Right atrium auricular region (tissue), 2 donors: ENCODE results near the gene UVSSA. TPM values are rescaled to one million over a fixed set of nuclear protein-coding genes. Genes with fewer than 3 reads are reported as not detected.

Experiments used
- DNase-seq: peaks from one replicate; pipeline ENCODE4 v3.0.0-alpha.2; 2019; ENCODE audit warnings: low spot score
- H3K27ac ChIP-seq, 2 donors: fragments of 200-600 bp; sonication (generic); 1 replicate in 1 of 2; 2 replicates in 1 of 2; pipeline ENCODE4 v1.5.1; 2016 to 2019
- H3K27me3 ChIP-seq, 2 donors: fragments of 200-600 bp; sonication (generic); one replicate each; pipeline versions ENCODE4 v1.5.1 to v1.6.0; 2017 to 2019
- H3K36me3 ChIP-seq: fragments of 200-600 bp; sonication (generic); one replicate; pipeline ENCODE4 v1.5.1; 2016
- H3K4me1 ChIP-seq, 2 donors: fragments of 200-600 bp; sonication (generic); one replicate each; pipeline versions ENCODE4 v1.5.1 to v1.6.0; 2017 to 2019
- H3K4me3 ChIP-seq, 2 donors: fragments of 200-600 bp; sonication (generic); 1 replicate in 1 of 2; 2 replicates in 1 of 2; pipeline ENCODE4 v1.5.1; 2017 to 2019; ENCODE audit warnings: mild to moderate bottlenecking in 1 of 2, moderate library complexity in 1 of 2
- H3K9me3 ChIP-seq, 2 donors: fragments of 200-600 bp; sonication (generic); one replicate each; pipeline ENCODE4 v1.5.1; 2019
- total RNA-seq, 2 donors: library from RNA; depleted of rRNA; stranded (reverse); fragments of >200 nt; gene quantifications; one replicate each; pipeline ENCODE4 v1.1.0, GENCODE V29; 2016
- TF ChIP-seq, protein P1 (sequence below), 2 donors: fragments of 200-600 bp; sonication (generic); IDR thresholded peaks; one replicate each; pipeline ENCODE4 v1.5.1; 2019; ENCODE audit warnings: antibody characterized with exemption in 2 of 2

Gene UVSSA
- total RNA-seq, 2 donors from 2014 or later, result 4.4 to 7.5 TPM

DNA sequence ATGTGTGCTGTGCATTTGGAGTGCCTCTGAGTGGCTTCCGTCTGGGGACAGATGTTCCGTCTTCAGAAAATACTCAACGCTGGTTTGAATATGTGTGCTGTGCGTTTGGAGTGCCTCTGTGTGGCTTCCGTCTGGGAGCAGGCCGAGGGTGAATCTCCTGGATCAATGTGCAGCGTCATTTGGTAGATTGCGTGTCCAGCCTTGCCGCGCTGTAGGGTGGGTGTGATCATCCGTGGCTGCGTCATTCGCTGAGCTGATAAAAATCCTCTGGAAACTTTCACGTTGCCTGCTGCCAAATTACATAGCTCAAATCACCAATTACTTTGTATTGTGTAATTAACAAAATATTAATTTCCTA is 12.1 kb downstream of the UVSSA start:
- TF ChIP-seq, protein P1, sequence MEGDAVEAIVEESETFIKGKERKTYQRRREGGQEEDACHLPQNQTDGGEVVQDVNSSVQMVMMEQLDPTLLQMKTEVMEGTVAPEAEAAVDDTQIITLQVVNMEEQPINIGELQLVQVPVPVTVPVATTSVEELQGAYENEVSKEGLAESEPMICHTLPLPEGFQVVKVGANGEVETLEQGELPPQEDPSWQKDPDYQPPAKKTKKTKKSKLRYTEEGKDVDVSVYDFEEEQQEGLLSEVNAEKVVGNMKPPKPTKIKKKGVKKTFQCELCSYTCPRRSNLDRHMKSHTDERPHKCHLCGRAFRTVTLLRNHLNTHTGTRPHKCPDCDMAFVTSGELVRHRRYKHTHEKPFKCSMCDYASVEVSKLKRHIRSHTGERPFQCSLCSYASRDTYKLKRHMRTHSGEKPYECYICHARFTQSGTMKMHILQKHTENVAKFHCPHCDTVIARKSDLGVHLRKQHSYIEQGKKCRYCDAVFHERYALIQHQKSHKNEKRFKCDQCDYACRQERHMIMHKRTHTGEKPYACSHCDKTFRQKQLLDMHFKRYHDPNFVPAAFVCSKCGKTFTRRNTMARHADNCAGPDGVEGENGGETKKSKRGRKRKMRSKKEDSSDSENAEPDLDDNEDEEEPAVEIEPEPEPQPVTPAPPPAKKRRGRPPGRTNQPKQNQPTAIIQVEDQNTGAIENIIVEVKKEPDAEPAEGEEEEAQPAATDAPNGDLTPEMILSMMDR (IDR thresholded peaks at IDR 0.05), result no peak
- no peaks in the 10 kb centered on the region for H3K9me3 ChIP-seq
- H3K27me3 ChIP-seq, result no peaks in the 10 kb centered on the region
- H3K27ac ChIP-seq, result no peak overlapping the region
- H3K4me1 ChIP-seq, result peaks cover 0 to 6% of the 10 kb centered on the region in 2 donors
- H3K4me3 ChIP-seq, result no peak overlapping the region
- no peaks in the 10 kb centered on the region for H3K36me3 ChIP-seq
- DNase-seq, result no peak

DNA sequence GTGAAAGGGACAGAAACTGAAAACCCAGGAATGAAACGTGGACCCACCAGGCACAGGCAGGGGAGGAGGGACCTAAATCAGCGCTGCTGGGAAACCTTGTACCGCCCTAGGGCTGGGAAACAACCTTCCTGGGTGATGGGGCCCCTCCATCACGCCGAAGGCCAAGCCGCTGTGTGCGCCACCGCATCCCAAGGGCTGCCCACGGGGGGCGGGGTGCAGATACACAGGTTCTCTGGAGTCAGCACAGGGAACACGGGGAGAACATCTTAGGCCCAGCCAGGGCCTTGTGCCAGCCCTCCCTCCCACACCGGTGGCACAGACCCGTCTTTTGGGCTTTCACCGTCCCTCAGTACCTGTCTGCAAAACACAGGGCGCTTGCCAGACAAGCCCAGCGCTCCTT is 13.0 kb downstream of the UVSSA start:
- TF ChIP-seq, protein P1 (IDR thresholded peaks at IDR 0.05), result no peak
- no peak for DNase-seq
- H3K4me3 ChIP-seq, result no peak overlapping the region
- H3K27ac ChIP-seq, result no peak overlapping the region
- H3K4me1 ChIP-seq, result peaks cover 0 to 6% of the 10 kb centered on the region in 2 donors
- no peaks in the 10 kb centered on the region for H3K36me3 ChIP-seq
- no peaks in the 10 kb centered on the region for H3K9me3 ChIP-seq
- no peaks in the 10 kb centered on the region for H3K27me3 ChIP-seq

DNA sequence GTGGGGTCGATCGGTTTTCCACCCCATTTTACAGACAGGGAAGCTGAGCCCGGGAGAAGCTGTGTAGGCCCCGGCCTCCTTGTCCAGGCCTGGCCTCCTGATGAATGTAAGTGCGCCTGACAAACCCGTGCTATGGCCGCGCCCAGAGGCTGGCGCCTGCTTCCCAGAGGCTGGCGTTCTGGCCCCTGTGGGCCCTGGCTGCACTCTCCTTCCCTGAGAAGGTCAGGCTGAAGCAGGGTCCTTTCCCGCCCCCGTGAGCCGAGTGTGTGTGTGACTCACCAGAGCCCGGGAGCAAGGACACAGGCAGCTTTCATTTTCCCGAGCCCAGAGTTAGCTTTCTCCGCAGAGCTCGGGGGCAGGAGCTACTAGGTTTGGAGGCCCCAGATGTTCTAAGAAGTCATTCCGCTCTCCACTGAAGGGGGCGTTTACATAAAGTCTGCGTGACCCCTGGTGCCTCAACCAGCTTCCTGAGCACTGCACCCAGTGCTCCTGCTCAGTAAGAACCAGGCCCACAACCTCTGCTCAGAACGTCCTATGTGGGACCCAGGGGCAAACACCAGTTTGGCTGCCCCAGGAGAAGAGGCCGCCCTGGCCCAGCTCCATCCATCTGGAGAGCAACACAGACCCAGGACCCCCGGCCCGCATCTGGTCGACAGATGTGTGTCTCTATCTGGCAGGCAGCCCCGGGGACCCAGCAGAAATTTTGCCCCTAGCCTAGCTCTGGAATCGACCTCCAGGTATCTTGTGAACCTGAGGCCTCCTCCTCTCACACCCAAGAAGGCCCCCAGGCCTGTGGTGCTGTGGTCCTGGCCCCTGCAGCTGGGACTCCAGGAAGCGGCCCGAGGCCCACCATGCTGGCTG is 13.6 kb downstream of the UVSSA start:
- Histone ChIP-seq H3K9me3 (no peaks in the 10 kb centered on the region), H3K27ac (no peak overlapping the region), H3K4me1 (peaks cover 0 to 6% of the 10 kb centered on the region in 2 donors), H3K36me3 (no peaks in the 10 kb centered on the region), H3K4me3 (no peak overlapping the region), H3K27me3 (no peaks in the 10 kb centered on the region)
- TF ChIP-seq, protein P1 (IDR thresholded peaks at IDR 0.05), result no peak
- DNase-seq, result no peak

DNA sequence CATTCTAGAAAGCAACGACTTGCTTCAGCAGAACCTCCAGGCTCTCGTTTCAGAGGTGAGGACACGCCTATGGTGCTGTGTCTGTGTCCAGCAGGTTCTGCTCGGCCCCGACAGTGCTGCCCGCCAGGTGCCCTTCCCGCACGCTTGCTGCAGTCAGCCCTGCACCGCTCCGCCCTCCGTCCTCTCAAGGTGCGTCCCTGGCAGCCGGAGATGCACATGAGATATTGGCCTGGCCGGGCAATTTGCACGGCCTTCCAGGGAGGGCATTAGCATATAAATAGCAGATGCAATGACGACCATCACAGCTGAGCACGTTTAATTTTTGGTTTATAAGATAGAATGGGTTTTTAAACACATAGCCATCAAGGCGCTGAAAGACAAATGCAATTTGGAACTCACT is 14.4 kb downstream of the UVSSA start:
- H3K27ac ChIP-seq, result no peak overlapping the region
- no peaks in the 10 kb centered on the region for H3K9me3 ChIP-seq
- H3K4me3 ChIP-seq, result no peak overlapping the region
- DNase-seq, result no peak
- TF ChIP-seq, protein P1 (IDR thresholded peaks at IDR 0.05), result no peak
- H3K36me3 ChIP-seq, result peaks cover 2% of the 10 kb centered on the region
- peaks cover 0 to 2% of the 10 kb centered on the region in 2 donors for H3K4me1 ChIP-seq
- no peaks in the 10 kb centered on the region for H3K27me3 ChIP-seq

DNA sequence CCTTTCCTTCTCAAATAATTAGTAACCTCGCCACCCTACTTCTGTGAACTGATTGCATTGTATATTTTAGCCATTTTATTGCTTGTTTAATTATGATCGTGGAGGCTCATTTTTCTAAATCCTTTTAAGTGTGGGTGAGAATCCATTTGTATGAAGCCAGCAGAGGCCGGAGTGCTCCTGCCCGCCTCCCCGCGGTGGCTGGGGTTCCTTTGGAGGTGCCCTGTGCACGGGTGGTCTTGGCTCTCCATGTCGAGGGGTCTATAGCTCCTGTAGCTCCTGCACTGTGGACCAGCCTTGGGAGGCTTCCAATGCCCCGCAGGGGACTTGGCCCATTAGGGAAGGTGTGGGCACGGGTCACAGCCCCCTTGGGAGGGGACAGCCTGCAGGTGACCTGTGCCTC is 15.0 kb downstream of the UVSSA start:
- H3K27ac ChIP-seq, result no peak overlapping the region
- no peaks in the 10 kb centered on the region for H3K27me3 ChIP-seq
- TF ChIP-seq, protein P1 (IDR thresholded peaks at IDR 0.05), result no peak
- no peaks in the 10 kb centered on the region for H3K4me1 ChIP-seq
- H3K36me3 ChIP-seq, result peaks cover 5% of the 10 kb centered on the region
- no peak overlapping the region for H3K4me3 ChIP-seq
- no peaks in the 10 kb centered on the region for H3K9me3 ChIP-seq
- no peak for DNase-seq

DNA sequence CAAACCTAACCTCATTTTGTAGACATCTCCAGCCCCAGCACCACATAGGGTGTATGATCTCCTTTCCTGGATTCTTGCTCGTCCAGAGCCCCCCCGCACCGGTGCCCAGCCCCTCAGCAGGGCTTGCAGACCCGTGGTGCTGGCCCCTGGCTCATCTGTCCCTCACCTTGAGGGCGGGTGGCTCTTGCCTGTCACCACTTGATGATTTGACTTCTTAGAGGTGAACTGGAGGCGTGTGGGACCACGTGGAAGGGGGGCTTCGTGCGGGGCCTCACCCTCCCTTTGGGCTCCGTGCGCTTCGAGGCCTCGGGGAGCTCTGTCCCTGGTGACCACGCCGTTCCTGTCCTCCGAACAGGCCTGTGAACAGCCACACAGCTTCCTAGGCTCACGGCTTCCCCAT is 15.5 kb downstream of the UVSSA start:
- Histone ChIP-seq H3K27ac (no peak overlapping the region), H3K9me3 (no peaks in the 10 kb centered on the region), H3K4me1 (no peaks in the 10 kb centered on the region), H3K4me3 (no peak overlapping the region), H3K27me3 (no peaks in the 10 kb centered on the region), H3K36me3 (peaks cover 5% of the 10 kb centered on the region)
- TF ChIP-seq, protein P1 (IDR thresholded peaks at IDR 0.05), result no peak
- no peak for DNase-seq
